Mononuclear cell (primary cell): ENCODE measurements around the gene PDE6H. TPM values are rescaled to one million over a fixed set of nuclear protein-coding genes. Genes with fewer than 3 reads are reported as not detected.

Source experiments
- H3K27me3 ChIP-seq: 2 replicates; pipeline ENCODE4 v1.6.0; 2011; ENCODE audit warnings: low read length, control low read depth; ENCODE audit not compliant: insufficient read depth
- H3K4me1 ChIP-seq: 2 replicates; pipeline ENCODE4 v1.5.1; 2011; ENCODE audit warnings: mild to moderate bottlenecking, low read length, control low read depth; ENCODE audit not compliant: insufficient read depth
- H3K4me3 ChIP-seq: 2 replicates; pipeline ENCODE4 v1.5.1; 2011; ENCODE audit warnings: mild to moderate bottlenecking, low read length, moderate library complexity
- H3K9me3 ChIP-seq: 2 replicates; pipeline ENCODE4 v1.5.1; 2011; ENCODE audit warnings: low read depth, mild to moderate bottlenecking, control low read depth, low read length
- total RNA-seq: library from RNA; depleted of rRNA; stranded (reverse); fragments of >200 nt; gene quantifications from one replicate; pipeline ENCODE4 v1.2.3, GENCODE V29; 2012

PDE6H gene
- 3.9 TPM for total RNA-seq

DNA sequence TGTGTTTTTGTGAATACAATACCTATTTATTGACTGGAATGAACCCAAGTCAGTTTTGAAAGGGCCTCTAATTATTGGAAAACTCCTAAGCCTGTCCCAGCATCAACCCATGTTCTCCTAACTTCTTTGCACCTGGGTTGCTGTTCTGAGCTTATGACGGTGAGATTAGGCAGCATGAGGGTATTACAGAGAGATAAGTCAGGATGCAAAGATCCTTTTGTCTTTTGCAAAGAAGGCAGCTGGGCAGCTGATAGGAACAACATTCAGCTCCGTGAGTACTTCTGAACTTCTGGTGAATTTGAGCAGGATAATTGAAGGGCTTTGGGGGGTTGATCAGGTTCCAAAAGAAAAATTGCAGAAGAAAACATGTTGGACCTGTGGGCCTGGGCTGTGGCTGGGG lies at the start of gene PDE6H:
PDE6H (plus strand) TSS at position 227 of the 400 bp plus-strand sequence. CDS start 4,971 bp downstream, outside the sequence.
- Histone ChIP-seq H3K9me3 (no peaks in the 10 kb centered on the region), H3K27me3 (no peaks in the 10 kb centered on the region), H3K4me3 (no peak within 1 kb of the TSS), H3K4me1 (peaks cover 43% of the 10 kb centered on the region)

DNA sequence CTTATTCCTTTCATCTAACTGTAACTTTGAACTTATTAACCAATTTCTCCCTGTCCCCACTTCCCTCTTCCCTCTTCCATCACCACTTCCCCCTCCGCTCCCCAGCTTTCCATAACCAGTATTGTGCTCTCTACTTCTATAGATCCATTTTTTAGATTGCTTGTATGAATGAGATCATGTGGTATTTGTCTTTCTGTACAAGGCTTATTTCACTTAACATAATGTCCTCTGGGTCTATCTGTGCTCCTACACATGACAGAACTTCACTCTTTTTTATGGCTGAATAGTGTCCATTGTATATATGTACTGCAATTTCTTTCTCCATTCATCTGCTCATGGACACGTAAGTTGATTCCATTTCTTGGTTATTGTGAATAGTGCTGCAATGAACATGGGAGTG lies 48.9 kb upstream of the PDE6H start:
- Histone ChIP-seq H3K4me3 (no peak overlapping the region), H3K27me3 (no peaks in the 10 kb centered on the region), H3K4me1 (peaks cover 5% of the 10 kb centered on the region), H3K9me3 (no peaks in the 10 kb centered on the region)

- H3K27me3 ChIP-seq = no peaks in the 10 kb centered on the region
- peaks cover 5% of the 10 kb centered on the region for H3K4me1 ChIP-seq
- no peaks in the 10 kb centered on the region for H3K9me3 ChIP-seq
- H3K4me3 ChIP-seq = no peak overlapping the region
Observed at GRCh38 chr12:14924541-14924940, 48.3 kb upstream of the PDE6H start.

GRCh38 chr12:14927267-14927666 lies 45.6 kb upstream of the PDE6H start:
- H3K9me3 ChIP-seq = no peaks in the 10 kb centered on the region

DNA sequence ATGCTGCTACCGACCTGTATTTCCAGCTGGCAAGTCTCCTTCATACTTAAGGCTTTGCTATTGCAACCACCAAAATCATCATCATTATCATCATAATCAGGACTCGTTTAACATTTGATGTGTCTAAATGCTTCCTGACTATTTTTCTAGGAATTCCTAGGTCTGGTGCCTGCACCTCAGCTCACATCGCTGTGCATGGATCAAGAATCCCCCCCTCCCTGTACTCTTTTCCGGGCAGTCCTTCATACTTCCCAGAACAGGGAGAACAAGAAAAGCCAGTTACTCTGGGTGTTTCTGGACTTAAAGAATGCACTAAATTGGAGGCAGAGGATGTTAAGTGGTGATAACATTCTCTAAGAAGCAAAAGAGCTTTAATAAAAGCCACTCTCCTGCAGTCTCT lies 43.9 kb upstream of the PDE6H start:
- Histone ChIP-seq H3K9me3 (no peaks in the 10 kb centered on the region), H3K4me3 (no peak overlapping the region), H3K4me1 (no peaks in the 10 kb centered on the region), H3K27me3 (no peaks in the 10 kb centered on the region)

More at GRCh38 chr12:14927267-14927666, 45.6 kb upstream of the PDE6H start:
- H3K4me3 ChIP-seq = no peak overlapping the region
- H3K27me3 ChIP-seq = no peaks in the 10 kb centered on the region
- no peaks in the 10 kb centered on the region for H3K4me1 ChIP-seq

DNA sequence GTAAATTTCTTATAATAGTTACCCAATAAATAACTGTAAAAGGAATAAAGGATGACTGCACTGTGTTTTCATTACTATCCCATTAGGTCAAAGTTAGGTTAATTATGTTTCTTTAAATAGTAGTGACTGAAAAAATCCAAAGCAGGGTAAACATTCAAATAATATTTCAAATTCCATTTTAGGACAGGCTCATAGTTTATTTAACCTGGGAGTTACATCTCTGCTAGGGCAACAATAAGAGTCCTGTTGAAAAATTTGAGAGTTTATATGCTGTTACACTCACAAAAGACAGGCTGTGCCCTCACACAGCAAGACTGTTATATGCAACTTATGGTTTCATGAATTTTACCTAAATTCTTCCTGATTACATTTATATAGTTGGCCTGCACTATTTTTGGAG lies 42.5 kb upstream of the PDE6H start:
- H3K4me1 ChIP-seq = no peaks in the 10 kb centered on the region
- H3K4me3 ChIP-seq = no peak overlapping the region
- H3K9me3 ChIP-seq = no peaks in the 10 kb centered on the region
- H3K27me3 ChIP-seq = no peaks in the 10 kb centered on the region

- H3K4me3 ChIP-seq = no peak overlapping the region
- no peaks in the 10 kb centered on the region for H3K27me3 ChIP-seq
- H3K4me1 ChIP-seq = no peaks in the 10 kb centered on the region
- no peaks in the 10 kb centered on the region for H3K9me3 ChIP-seq
Observed at GRCh38 chr12:14931359-14931758, 41.5 kb upstream of the PDE6H start.

DNA sequence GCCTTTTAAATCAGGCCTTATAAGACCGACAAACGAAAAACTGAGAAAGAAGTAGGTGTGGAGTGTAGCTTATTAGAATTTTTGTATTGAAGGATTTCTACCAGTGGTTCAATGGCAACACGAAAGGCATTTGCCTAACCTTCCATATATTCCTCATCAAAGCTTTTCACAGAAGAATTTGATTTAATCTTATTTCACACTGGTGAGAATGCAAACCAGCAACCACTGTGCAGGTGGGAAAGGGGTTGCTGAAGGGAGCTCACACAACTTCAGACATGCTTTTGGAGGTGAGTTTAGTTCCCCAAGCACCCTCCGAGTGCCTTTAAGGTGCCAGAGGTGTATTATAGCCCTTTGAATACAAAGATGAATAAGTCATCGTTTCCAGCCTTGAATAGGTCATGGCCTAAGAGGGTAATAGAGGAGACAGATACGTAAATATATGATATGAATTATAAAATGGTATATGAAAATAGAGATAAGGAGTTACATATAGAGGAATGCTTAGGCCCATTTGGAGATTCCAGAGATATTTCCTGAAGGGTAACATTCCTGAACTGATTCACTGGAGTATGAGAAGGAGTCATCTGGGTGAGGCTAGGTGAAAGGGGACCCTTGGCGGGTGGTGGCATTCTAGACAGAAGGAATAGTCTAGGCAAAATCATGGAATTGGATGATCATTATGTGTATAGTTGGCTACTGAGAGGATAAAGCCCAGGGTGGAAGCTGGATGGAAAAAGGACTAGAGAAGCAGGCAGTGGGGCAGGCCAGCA lies 40.9 kb upstream of the PDE6H start:
- Histone ChIP-seq H3K4me1 (no peaks in the 10 kb centered on the region), H3K27me3 (no peaks in the 10 kb centered on the region), H3K4me3 (no peak overlapping the region), H3K9me3 (no peaks in the 10 kb centered on the region)

- Histone ChIP-seq H3K4me1 (peaks cover 18% of the 10 kb centered on the region), H3K27me3 (no peaks in the 10 kb centered on the region), H3K4me3 (no peak overlapping the region), H3K9me3 (no peaks in the 10 kb centered on the region)
Observed at GRCh38 chr12:14934511-14934910, 38.3 kb upstream of the PDE6H start.

DNA sequence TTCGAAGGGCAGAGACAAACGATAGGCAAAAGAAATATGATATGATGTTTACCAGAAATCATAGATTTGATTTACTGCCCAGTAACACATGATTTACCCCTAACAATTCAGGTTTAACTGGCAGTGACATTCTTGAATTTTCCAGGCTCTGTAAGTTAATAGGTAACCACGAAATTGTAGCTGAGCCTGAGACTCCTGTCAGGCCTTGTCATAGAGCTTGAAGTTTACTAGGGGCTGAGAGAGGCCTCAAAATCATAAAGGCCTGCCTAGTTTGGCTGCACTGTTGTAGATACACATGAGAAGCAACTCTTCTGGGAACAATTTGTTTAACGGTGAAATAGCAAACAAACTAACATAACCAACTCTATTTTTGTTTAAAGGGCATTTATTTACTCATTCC lies 37.8 kb upstream of the PDE6H start:
- no peaks in the 10 kb centered on the region for H3K27me3 ChIP-seq
- H3K9me3 ChIP-seq = no peaks in the 10 kb centered on the region
- peaks cover 23% of the 10 kb centered on the region for H3K4me1 ChIP-seq
- no peak overlapping the region for H3K4me3 ChIP-seq

DNA sequence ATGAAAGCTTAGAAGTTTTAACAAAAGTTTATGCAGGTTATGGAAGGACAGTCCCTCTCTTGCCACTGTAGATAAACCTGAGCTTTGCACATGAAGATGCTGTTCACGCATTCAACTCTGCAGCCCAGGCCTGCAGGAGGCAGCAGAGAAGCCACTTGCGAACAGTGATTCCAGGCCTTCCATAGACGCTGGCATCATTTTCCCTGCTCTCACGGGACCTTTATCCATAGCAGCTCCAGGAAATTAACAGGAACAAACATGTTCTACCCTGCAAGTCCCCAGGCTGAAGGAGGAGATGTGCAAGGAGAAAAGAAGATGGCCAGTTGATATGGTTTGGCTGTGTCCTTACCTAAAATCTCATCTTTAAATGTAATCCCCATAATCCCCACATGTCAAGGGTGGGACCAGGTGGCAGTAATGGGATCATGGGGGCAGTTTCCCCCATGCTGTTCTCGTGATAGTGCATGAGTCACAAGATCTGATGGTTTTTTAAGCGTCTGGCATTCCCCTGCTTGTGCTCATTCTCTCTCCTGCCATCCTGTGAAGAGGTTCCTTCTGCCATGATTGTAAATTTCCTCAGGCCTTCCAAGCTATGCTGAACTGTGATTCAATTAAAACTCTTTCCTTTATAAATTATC lies 36.5 kb upstream of the PDE6H start:
- Histone ChIP-seq H3K4me3 (no peak overlapping the region), H3K27me3 (no peaks in the 10 kb centered on the region), H3K4me1 (peaks cover 23% of the 10 kb centered on the region), H3K9me3 (no peaks in the 10 kb centered on the region)

- Histone ChIP-seq H3K9me3 (no peaks in the 10 kb centered on the region), H3K4me3 (no peak overlapping the region), H3K27me3 (no peaks in the 10 kb centered on the region), H3K4me1 (peaks cover 23% of the 10 kb centered on the region)
Observed at GRCh38 chr12:14937014-14937413, 35.8 kb upstream of the PDE6H start.

DNA sequence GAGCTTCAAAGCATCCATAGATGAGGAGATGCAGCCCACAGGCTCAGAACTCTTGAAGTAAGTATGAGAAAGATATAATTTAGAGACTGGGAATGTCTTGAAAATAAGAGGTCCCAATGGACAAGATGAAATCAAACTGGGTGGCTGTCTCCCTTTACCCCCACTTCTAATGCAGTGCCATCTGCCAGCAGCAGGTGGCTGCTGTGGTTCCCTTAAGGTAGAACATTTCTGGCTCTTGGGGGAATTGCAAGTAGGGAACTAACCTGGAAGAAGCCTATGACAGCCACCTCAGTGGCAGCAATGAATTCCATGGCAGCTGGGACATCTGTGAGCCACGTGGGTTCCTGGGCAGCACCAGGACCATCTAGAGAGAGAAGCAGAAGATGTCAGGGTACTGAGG lies 35.2 kb upstream of the PDE6H start:
- H3K4me1 ChIP-seq = peaks cover 23% of the 10 kb centered on the region
- H3K9me3 ChIP-seq = no peaks in the 10 kb centered on the region
- no peaks in the 10 kb centered on the region for H3K27me3 ChIP-seq
- no peak overlapping the region for H3K4me3 ChIP-seq

DNA sequence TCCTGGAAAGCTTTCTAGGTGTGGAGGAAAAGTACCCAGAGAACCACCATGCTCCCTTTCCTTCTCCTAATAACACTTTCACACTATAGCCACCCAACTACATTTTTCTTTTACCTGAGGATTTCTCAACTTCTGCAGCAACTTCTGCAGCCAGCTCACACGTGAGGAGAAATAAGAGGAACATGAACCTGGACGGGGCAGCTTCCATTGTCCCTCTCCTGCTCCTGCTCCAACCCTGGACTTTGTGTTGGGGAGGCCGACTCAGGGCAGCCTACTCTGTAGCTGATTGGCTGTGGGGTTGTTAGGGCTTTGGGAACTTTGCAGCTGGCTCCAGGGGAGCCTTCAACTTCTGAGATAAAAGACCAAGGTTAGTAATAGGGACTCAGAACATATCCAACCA lies 34.5 kb upstream of the PDE6H start, which contains the start of gene ERP27:
ERP27 (minus strand) TSS at position 237 of the 400 bp plus-strand sequence; CDS start at position 208, 29 bp downstream.
- H3K4me1 ChIP-seq = peaks cover 23% of the 10 kb centered on the region
- H3K9me3 ChIP-seq = no peaks in the 10 kb centered on the region
- no peaks in the 10 kb centered on the region for H3K27me3 ChIP-seq
- H3K4me3 ChIP-seq = no peak within 1 kb of the TSS

GRCh38 chr12:14941369-14941768 lies 31.5 kb upstream of the PDE6H start:
- Histone ChIP-seq H3K27me3 (no peaks in the 10 kb centered on the region), H3K4me1 (peaks cover 25% of the 10 kb centered on the region), H3K4me3 (no peak overlapping the region), H3K9me3 (no peaks in the 10 kb centered on the region)
